Effector memory CD8-positive, alpha-beta T cell (primary cell): ENCODE data around the gene MLLT3.

Experiments used
- ATAC-seq: fragments of 150-1000 bp; cut with Tn5 transposase; replicated peaks from 2 replicates; pipeline ENCODE4 v1.10.0; 2021; ENCODE audit warnings: mild to moderate bottlenecking, moderate library complexity
- DNase-seq, 3 experiments: peaks; one replicate each; pipeline ENCODE4 v3.0.0; 2021
- H3K27ac Mint-ChIP-seq, 2 donors: one replicate each; pipeline ENCODE4 v1.8.0; 2022; ENCODE audit warnings: mild to moderate bottlenecking in 2 of 2, mixed read lengths in 2 of 2, moderate library complexity in 2 of 2
- H3K27me3 Mint-ChIP-seq, 2 donors: one replicate each; pipeline ENCODE4 v1.8.0; 2022; ENCODE audit warnings: mixed read lengths in 2 of 2
- H3K36me3 Mint-ChIP-seq: one replicate; pipeline ENCODE4 v1.8.0; 2022; ENCODE audit warnings: mild to moderate bottlenecking, moderate library complexity, mixed read lengths; ENCODE audit not compliant: insufficient read depth
- H3K4me1 Mint-ChIP-seq, 2 donors: one replicate each; pipeline ENCODE4 v1.8.0; 2022; ENCODE audit warnings: low read depth in 2 of 2, mixed read lengths in 2 of 2
- H3K4me3 Mint-ChIP-seq, 2 donors: one replicate each; pipeline ENCODE4 v1.8.0; 2022; ENCODE audit warnings: mild to moderate bottlenecking in 2 of 2, mixed read lengths in 2 of 2, moderate library complexity in 2 of 2
- H3K9me3 Mint-ChIP-seq, 2 donors: one replicate each; pipeline ENCODE4 v1.8.0; 2022; ENCODE audit warnings: mixed read lengths in 2 of 2

The MLLT3 gene

GRCh38 chr9:20478786-20479185, 143.5 kb downstream of the MLLT3 start:
- Mint-ChIP-seq H3K27me3 (no peaks in the 10 kb centered on the region), H3K36me3 (no peaks in the 10 kb centered on the region), H3K9me3 (no peaks in the 10 kb centered on the region), H3K4me1 (peaks cover 16 to 44% of the 10 kb centered on the region in 2 donors), H3K27ac (peak overlapping the region in 1 of 2 donors; percentile 15), H3K4me3 (no peak overlapping the region)
- no peak for ATAC-seq
- no peak for DNase-seq

- Mint-ChIP-seq H3K36me3 (no peaks in the 10 kb centered on the region), H3K27ac (no peak overlapping the region), H3K27me3 (no peaks in the 10 kb centered on the region), H3K9me3 (no peaks in the 10 kb centered on the region), H3K4me1 (peaks cover 16 to 49% of the 10 kb centered on the region in 2 donors), H3K4me3 (no peak overlapping the region)
- DNase-seq (no peak), ATAC-seq (no peak)
Observed at GRCh38 chr9:20477940-20478620, 144.2 kb downstream of the MLLT3 start.

- Mint-ChIP-seq H3K9me3 (no peaks in the 10 kb centered on the region), H3K27me3 (no peaks in the 10 kb centered on the region), H3K4me3 (no peak overlapping the region), H3K27ac (no peak overlapping the region), H3K4me1 (peaks cover 16 to 51% of the 10 kb centered on the region in 2 donors), H3K36me3 (no peaks in the 10 kb centered on the region)
- ATAC-seq (no peak), DNase-seq (no peak)
Observed at GRCh38 chr9:20476912-20477521, 145.3 kb downstream of the MLLT3 start.

- no peaks in the 10 kb centered on the region for H3K9me3 Mint-ChIP-seq
- no peaks in the 10 kb centered on the region for H3K36me3 Mint-ChIP-seq
- no peak for ATAC-seq
- no peak for DNase-seq
- H3K27me3 Mint-ChIP-seq, result no peaks in the 10 kb centered on the region
- H3K4me1 Mint-ChIP-seq, result peaks cover 10 to 40% of the 10 kb centered on the region in 2 donors
- H3K4me3 Mint-ChIP-seq, result no peak overlapping the region
- no peak overlapping the region for H3K27ac Mint-ChIP-seq
Observed at GRCh38 chr9:20474496-20474895, 147.8 kb downstream of the MLLT3 start.

GRCh38 chr9:20473515-20474013, 148.7 kb downstream of the MLLT3 start:
- Mint-ChIP-seq H3K36me3 (no peaks in the 10 kb centered on the region), H3K4me3 (no peak overlapping the region), H3K4me1 (peaks cover 9 to 32% of the 10 kb centered on the region in 2 donors), H3K9me3 (no peaks in the 10 kb centered on the region), H3K27me3 (no peaks in the 10 kb centered on the region), H3K27ac (no peak overlapping the region)
- ATAC-seq, result no peak
- no peak for DNase-seq

GRCh38 chr9:20472342-20473045, 149.8 kb downstream of the MLLT3 start:
- no peak for ATAC-seq
- Mint-ChIP-seq H3K9me3 (no peaks in the 10 kb centered on the region), H3K36me3 (no peaks in the 10 kb centered on the region), H3K4me3 (no peak overlapping the region), H3K4me1 (peaks cover 4 to 22% of the 10 kb centered on the region in 2 donors), H3K27ac (no peak overlapping the region), H3K27me3 (no peaks in the 10 kb centered on the region)
- DNase-seq, result no peak

GRCh38 chr9:20466328-20467008, 155.8 kb downstream of the MLLT3 start:
- Mint-ChIP-seq H3K4me1 (peaks cover 6 to 23% of the 10 kb centered on the region in 2 donors), H3K36me3 (no peaks in the 10 kb centered on the region), H3K9me3 (no peaks in the 10 kb centered on the region), H3K27ac (no peak overlapping the region), H3K4me3 (no peak overlapping the region), H3K27me3 (no peaks in the 10 kb centered on the region)
- DNase-seq (no peak), ATAC-seq (no peak)

- H3K4me1 Mint-ChIP-seq, result peaks cover 10 to 31% of the 10 kb centered on the region in 2 donors
- no peak overlapping the region for H3K4me3 Mint-ChIP-seq
- ATAC-seq (no peak), DNase-seq (no peak)
- no peak overlapping the region for H3K27ac Mint-ChIP-seq
- H3K36me3 Mint-ChIP-seq, result no peaks in the 10 kb centered on the region
- H3K27me3 Mint-ChIP-seq, result no peaks in the 10 kb centered on the region
- no peaks in the 10 kb centered on the region for H3K9me3 Mint-ChIP-seq
Observed at GRCh38 chr9:20464242-20464641, 158.1 kb downstream of the MLLT3 start.

- no peak for ATAC-seq
- no peak for DNase-seq
- no peaks in the 10 kb centered on the region for H3K27me3 Mint-ChIP-seq
- H3K36me3 Mint-ChIP-seq, result no peaks in the 10 kb centered on the region
- no peak overlapping the region for H3K4me3 Mint-ChIP-seq
- peaks cover 14 to 34% of the 10 kb centered on the region in 2 donors for H3K4me1 Mint-ChIP-seq
- no peak overlapping the region for H3K27ac Mint-ChIP-seq
- no peaks in the 10 kb centered on the region for H3K9me3 Mint-ChIP-seq
Observed at GRCh38 chr9:20463823-20464222, 158.5 kb downstream of the MLLT3 start.

GRCh38 chr9:20462410-20462809, 159.9 kb downstream of the MLLT3 start:
- H3K4me3 Mint-ChIP-seq, result no peak overlapping the region
- peaks cover 21 to 42% of the 10 kb centered on the region in 2 donors for H3K4me1 Mint-ChIP-seq

GRCh38 chr9:20447291-20447690, 175.0 kb downstream of the MLLT3 start:
- H3K27ac Mint-ChIP-seq, result no peak overlapping the region
- H3K4me1 Mint-ChIP-seq, result peaks cover 2 to 6% of the 10 kb centered on the region in 2 donors
- no peak overlapping the region for H3K4me3 Mint-ChIP-seq
- H3K27me3 Mint-ChIP-seq, result no peaks in the 10 kb centered on the region
- ATAC-seq, result no peak
- no peaks in the 10 kb centered on the region for H3K9me3 Mint-ChIP-seq
- DNase-seq, result no peak
- no peaks in the 10 kb centered on the region for H3K36me3 Mint-ChIP-seq

More at GRCh38 chr9:20462410-20462809, 159.9 kb downstream of the MLLT3 start:
- ATAC-seq, result no peak
- Mint-ChIP-seq H3K27me3 (no peaks in the 10 kb centered on the region), H3K27ac (peak overlapping the region in 1 of 2 donors; percentile 2), H3K9me3 (no peaks in the 10 kb centered on the region), H3K36me3 (no peaks in the 10 kb centered on the region)
- no peak for DNase-seq

GRCh38 chr9:20446248-20446647, 176.1 kb downstream of the MLLT3 start:
- no peak for DNase-seq
- H3K27me3 Mint-ChIP-seq, result no peaks in the 10 kb centered on the region
- ATAC-seq, result no peak
- no peaks in the 10 kb centered on the region for H3K9me3 Mint-ChIP-seq
- no peak overlapping the region for H3K27ac Mint-ChIP-seq
- H3K4me3 Mint-ChIP-seq, result no peak overlapping the region
- peaks cover 2 to 11% of the 10 kb centered on the region in 2 donors for H3K4me1 Mint-ChIP-seq
- no peaks in the 10 kb centered on the region for H3K36me3 Mint-ChIP-seq
